Activated CD8-positive, alpha-beta memory T cell treated with anti-CD3 and anti-CD28 coated beads, Interleukin-2, amount 50 U/mL, for 4 hours (primary cell): ENCODE measurements around the gene CARD19.

ENCODE experiments used
- DNase-seq: peaks from one replicate; pipeline ENCODE4 v3.0.0-alpha.2; 2020

CARD19 gene

GRCh38 chr9:93064392-93065134 lies 31.5 kb upstream of the CARD19 start:
- DNase-seq, result peak; percentile 78

GRCh38 chr9:93065135-93065720 lies 30.8 kb upstream of the CARD19 start:
- DNase-seq, result no peak

GRCh38 chr9:93066978-93067603 lies 28.9 kb upstream of the CARD19 start:
- no peak for DNase-seq

- DNase-seq, result no peak
These were observed 27.1 kb upstream of the CARD19 start for GRCh38 chr9:93068956-93069355.

GRCh38 chr9:93071464-93071863 lies 24.6 kb upstream of the CARD19 start:
- no peak for DNase-seq

- peak; percentile 58 for DNase-seq
These were observed 23.6 kb upstream of the CARD19 start for GRCh38 chr9:93072383-93072795.

GRCh38 chr9:93076101-93076791 lies 19.8 kb upstream of the CARD19 start:
- DNase-seq, result no peak

GRCh38 chr9:93076792-93077128 lies 19.3 kb upstream of the CARD19 start:
- no peak for DNase-seq

- DNase-seq, result no peak
These were observed 18.6 kb upstream of the CARD19 start for GRCh38 chr9:93077367-93077766.

- DNase-seq, result no peak
These were observed 18.2 kb upstream of the CARD19 start for GRCh38 chr9:93077811-93078210.

- no peak for DNase-seq
These were observed 16.6 kb upstream of the CARD19 start for GRCh38 chr9:93079371-93079770.

- DNase-seq, result no peak
These were observed 15.6 kb upstream of the CARD19 start for GRCh38 chr9:93080406-93080805.

- DNase-seq, result no peak
These were observed 14.9 kb upstream of the CARD19 start for GRCh38 chr9:93081081-93081529.

GRCh38 chr9:93081931-93082330 lies 14.1 kb upstream of the CARD19 start:
- no peak for DNase-seq

GRCh38 chr9:93082841-93083411 lies 13.1 kb upstream of the CARD19 start:
- no peak for DNase-seq

GRCh38 chr9:93083592-93084470 lies 12.2 kb upstream of the CARD19 start:
- no peak for DNase-seq

- no peak for DNase-seq
These were observed 11.5 kb upstream of the CARD19 start for GRCh38 chr9:93084471-93084881.

GRCh38 chr9:93085676-93086075 lies 10.3 kb upstream of the CARD19 start:
- DNase-seq, result no peak

GRCh38 chr9:93086447-93087224 lies 9.4 kb upstream of the CARD19 start:
- DNase-seq, result no peak

- DNase-seq, result no peak
These were observed 7.9 kb upstream of the CARD19 start for GRCh38 chr9:93087971-93088655.

- no peak for DNase-seq
These were observed 7.4 kb upstream of the CARD19 start for GRCh38 chr9:93088656-93089015.
